ENCODE results near the gene HPCAL1.
A peak's percentile ranks its signal among the peaks of the same experiment; 100 is the strongest.

The HPCAL1 gene

DNA sequence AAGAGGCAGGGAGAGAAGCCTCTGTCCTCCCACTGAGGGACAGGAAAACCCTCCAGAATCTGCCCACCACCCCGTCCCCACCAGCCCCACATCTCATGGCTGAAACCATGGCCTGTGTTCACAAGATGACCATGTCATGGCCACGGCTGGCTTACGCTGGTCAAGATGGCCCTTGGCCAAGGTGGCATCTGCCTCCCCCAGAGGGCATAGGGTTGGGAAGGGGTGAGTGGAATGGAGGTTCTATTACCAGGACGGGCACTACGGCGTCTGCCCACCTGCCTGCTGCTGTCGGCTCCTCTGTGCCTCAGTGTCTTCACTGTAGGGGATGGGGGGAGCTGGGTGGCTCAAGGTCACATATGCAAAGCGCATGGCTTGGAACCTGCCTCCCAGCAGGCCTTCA, 125.7 kb downstream of the HPCAL1 start:
- DNase-seq (ENCODE audit: low read depth), result no peak
- TF ChIP-seq, protein P1, sequence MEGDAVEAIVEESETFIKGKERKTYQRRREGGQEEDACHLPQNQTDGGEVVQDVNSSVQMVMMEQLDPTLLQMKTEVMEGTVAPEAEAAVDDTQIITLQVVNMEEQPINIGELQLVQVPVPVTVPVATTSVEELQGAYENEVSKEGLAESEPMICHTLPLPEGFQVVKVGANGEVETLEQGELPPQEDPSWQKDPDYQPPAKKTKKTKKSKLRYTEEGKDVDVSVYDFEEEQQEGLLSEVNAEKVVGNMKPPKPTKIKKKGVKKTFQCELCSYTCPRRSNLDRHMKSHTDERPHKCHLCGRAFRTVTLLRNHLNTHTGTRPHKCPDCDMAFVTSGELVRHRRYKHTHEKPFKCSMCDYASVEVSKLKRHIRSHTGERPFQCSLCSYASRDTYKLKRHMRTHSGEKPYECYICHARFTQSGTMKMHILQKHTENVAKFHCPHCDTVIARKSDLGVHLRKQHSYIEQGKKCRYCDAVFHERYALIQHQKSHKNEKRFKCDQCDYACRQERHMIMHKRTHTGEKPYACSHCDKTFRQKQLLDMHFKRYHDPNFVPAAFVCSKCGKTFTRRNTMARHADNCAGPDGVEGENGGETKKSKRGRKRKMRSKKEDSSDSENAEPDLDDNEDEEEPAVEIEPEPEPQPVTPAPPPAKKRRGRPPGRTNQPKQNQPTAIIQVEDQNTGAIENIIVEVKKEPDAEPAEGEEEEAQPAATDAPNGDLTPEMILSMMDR (IDR thresholded peaks at IDR 0.05; ENCODE audit: control insufficient read depth, insufficient read depth, low read depth, low read length, missing control alignments), result no peak
- H3K4me3 ChIP-seq (ENCODE audit: control insufficient read depth, low read depth, low read length), result no peak overlapping the region

DNA sequence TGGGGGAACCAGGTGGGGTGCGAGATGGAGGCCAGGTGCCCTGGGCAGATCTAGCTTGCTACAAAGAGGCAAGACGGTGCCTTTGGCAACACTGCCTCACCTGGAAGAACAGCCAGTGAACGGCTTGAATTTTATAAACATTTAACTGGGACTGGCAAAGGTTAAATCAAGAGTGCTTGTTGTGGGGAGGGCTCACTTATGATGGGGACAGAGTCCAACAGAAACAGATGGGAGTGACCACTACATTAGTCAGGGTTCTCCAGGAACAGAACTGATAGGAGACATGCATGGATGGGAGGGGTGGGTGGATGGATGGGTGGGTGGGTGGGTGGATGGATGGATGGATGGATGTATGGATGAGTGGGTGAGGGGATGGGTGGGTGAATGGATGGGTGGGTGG, 126.2 kb downstream of the HPCAL1 start:
- H3K4me3 ChIP-seq (ENCODE audit: control insufficient read depth, low read depth, low read length), result no peak overlapping the region
- DNase-seq (ENCODE audit: low read depth), result no peak
- TF ChIP-seq, protein P1 (IDR thresholded peaks at IDR 0.05; ENCODE audit: control insufficient read depth, insufficient read depth, low read depth, low read length, missing control alignments), result no peak

DNA sequence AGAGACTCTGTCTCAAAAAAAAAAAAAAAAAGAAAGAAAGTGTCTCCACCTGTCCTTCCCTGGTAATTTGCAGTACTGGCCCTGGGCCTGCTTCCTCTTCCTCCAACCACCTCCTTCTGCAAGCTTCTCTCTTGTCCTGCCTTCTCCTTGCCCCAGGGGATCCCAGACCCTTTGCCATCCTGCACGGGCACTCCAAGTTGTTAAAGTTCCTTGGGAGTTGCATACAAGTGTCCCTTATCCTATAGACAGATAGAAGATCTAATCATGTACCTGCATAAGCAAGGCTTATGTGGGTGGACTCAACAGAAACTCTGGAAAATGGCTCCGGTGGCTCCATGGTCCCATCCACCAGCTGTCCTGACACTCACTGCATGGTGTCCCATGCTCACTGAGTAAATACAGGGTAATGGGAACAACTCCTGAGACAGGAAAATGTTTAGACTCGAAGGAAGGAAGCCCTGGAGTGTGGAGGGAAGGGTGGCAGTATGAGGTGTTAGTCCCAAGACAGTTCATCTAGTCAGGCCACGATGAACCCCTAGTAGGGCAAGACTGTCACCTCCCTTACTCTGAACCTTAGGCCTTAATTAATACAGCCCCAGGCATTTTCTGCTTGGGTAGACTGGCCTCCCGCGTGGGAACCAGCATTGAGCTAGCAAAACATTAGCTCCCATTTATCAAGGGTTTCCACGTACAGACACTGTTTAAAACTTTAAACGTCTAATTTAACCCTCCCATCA, 128.3 kb downstream of the HPCAL1 start:
- H3K4me3 ChIP-seq (ENCODE audit: control insufficient read depth, low read depth, low read length), result no peak overlapping the region
- DNase-seq (ENCODE audit: low read depth), result no peak

DNA sequence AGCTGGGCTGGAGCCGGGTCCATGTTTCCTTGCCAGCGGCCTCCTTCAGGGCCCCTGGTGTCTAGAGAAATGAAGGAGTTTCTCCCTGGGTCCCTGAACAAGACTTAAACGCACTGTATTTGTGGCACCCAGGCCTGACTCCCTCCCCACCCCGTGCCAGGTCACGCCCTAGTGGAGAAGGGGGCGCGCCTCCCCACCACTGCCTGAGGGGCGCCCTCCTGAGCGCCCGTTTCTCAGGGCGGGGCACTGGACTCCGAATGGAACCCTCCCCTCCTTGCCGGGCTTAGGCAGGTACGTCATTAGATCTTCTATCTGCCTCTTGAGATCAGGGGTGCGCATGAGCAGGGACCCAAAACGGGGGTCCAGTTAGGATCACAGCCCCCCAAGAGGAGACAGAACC, 129.1 kb downstream of the HPCAL1 start:
- no peak overlapping the region for H3K4me3 ChIP-seq (ENCODE audit: control insufficient read depth, low read depth, low read length)
- TF ChIP-seq, protein P1 (IDR thresholded peaks at IDR 0.05; ENCODE audit: control insufficient read depth, insufficient read depth, low read depth, low read length, missing control alignments), result no peak
- no peak for DNase-seq (ENCODE audit: low read depth)

More for the DNA sequence above, 128.3 kb downstream of the HPCAL1 start:
- TF ChIP-seq, protein P1 (IDR thresholded peaks at IDR 0.05; ENCODE audit: control insufficient read depth, insufficient read depth, low read depth, low read length, missing control alignments), result no peak

DNA sequence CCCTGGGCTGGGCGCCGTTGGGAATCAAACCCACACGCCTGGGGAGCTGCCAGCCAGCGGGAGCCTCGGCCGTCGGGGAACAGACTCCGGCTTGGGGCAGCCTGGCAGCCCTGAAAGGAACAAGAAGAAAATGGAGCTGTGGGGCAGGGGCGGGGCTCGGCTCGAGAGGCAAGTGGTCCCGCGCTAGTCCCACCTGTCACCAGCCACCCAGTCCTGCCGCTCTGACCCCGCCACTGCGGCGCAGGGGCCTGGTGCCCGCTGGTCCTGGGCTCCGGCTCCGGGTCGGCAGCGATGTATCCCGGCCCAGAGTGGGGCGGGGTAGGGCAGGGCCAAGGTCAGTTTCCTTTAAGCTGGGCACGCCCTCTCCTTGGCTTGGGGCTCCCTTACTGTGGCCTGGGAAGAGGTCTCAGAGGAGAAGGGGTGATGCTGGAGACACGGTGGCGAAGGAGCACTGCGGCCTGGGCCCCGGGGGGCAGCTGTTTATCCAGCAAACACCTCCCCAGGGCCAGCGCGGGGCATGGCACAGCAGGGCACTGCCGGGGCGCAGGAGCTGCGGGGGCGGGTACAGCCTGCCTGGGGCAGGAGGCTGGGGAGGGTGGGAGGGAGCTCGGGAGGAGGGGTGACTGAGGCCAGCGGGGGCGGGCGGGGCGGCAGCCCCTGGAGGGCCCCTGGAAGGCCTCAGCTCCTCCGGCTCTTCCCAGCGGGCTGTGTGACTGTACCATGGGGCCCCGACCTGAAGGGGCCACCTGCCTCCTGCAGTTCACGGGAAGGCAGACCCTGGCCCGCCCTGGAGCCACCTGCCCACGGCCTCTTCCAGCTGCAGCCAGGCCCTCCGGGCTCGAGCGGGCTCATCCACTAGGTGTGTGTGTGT, 129.8 kb downstream of the HPCAL1 start:
- TF ChIP-seq, protein P1 (IDR thresholded peaks at IDR 0.05; ENCODE audit: control insufficient read depth, insufficient read depth, low read depth, low read length, missing control alignments), result no peak
- peak overlapping the region; percentile 15; the same call in 1 of the 2 replicates for H3K4me3 ChIP-seq (ENCODE audit: control insufficient read depth, low read depth, low read length)
- no peak for DNase-seq (ENCODE audit: low read depth)

DNA sequence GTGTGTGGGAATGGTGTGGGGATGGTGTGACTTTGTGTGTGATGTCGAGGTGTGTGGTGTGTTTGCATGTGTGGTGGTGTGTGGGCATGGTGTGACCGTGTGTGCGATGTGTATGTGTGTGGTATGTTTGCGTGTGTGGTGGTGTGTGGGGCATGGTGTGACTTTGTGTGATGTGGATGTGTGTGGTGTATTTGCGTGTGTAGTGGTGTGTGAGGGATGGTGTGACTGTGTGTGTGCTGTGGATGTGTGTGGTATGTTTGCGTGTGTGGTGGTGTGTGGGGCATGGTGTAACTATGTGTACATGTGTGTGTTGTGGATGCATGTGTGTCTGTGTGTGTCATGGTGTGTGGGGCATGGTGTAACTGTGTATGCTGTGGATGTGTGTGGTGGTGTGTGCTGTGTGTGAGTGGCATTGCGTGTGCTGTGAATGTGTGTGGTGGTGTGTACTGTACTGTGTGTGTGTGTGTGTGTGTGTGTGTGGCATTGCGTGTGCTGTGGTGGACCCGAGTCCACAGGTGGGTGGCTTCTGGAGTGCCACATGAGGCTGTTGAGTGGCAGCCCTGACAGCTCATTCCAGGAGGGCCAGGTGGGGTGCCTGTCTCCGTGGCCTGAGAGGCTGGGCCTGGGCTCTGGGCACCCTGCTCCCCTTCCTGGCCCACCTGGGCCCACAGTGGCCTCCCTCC, 130.7 kb downstream of the HPCAL1 start:
- H3K4me3 ChIP-seq (ENCODE audit: control insufficient read depth, low read depth, low read length), result no peak overlapping the region
- TF ChIP-seq, protein P1 (IDR thresholded peaks at IDR 0.05; ENCODE audit: control insufficient read depth, insufficient read depth, low read depth, low read length, missing control alignments), result no peak
- DNase-seq (ENCODE audit: low read depth), result no peak
